ENCODE data around the gene TMEM80. TPM values are rescaled to one million over a fixed set of nuclear protein-coding genes. Genes with fewer than 3 reads are reported as not detected.

Gene TMEM80
- polyA plus RNA-seq, 1 donor: 36.1 TPM

DNA sequence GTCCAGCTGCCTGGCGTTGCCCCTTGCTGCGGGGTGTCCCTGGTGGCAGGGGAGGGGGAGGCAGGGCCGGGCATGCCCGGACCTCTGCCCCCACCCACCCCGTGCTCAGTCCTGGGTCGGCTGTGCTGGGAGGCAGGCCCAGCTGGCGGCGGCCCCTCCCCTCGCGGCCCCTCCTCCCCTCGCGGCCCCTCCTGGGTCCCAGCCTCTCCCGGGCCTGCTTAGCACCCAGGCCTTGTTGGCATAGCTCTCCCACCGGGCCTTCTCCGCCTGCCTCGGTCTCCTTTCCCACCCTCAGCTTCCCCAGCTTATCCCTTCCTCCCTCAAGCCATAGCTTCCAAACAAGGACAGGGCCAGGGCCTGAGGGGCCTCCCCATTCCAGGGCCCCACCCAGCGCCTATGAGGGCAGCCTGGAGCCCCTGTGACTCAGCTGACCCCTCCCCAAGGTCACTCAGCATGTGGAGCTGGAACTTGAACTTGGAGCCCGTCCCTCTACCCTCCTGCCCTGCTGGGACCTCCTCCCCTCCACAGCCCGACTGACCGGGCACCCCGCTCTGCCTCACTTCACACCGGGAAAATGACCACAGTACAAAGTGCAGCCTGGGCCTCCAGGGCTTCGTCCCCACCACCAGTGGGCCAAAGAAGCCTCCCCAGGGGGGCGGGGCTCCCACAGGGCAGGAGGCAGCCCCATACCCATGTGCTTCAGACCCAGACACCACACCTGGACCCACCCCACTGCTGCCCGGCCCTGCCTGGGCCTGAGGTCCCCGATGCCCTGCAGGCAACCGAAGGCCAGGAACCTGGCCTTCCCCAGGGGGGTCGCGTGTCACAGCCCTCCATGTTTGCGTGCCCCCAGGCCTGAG lies 11.6 kb downstream of the TMEM80 start:
- H3K4me3 ChIP-seq (ENCODE audit: low read length): peak overlapping the region; percentile 85
- peak overlapping the region; percentile 99 for H3K27ac ChIP-seq (ENCODE audit: low read length)
- peak; percentile 93 to 96 for DNase-seq
- H3K27me3 ChIP-seq (ENCODE audit: control insufficient read depth, insufficient read depth, low read length): peaks cover 9% of the 10 kb centered on the region
- peaks cover 19% of the 10 kb centered on the region for H3K36me3 ChIP-seq (ENCODE audit: control insufficient read depth, insufficient read depth, low read length)
- WGBS (ENCODE audit: insufficient coverage, low lambda C conversion rate): no CpG with 5 or more reads among the region's 30 CpGs
- peaks cover 75% of the 10 kb centered on the region for H3K4me1 ChIP-seq (ENCODE audit: control insufficient read depth, insufficient read depth, low read length)
- peaks cover 5% of the 10 kb centered on the region for H3K9me3 ChIP-seq (ENCODE audit: control insufficient read depth, low read depth, low read length)

DNA sequence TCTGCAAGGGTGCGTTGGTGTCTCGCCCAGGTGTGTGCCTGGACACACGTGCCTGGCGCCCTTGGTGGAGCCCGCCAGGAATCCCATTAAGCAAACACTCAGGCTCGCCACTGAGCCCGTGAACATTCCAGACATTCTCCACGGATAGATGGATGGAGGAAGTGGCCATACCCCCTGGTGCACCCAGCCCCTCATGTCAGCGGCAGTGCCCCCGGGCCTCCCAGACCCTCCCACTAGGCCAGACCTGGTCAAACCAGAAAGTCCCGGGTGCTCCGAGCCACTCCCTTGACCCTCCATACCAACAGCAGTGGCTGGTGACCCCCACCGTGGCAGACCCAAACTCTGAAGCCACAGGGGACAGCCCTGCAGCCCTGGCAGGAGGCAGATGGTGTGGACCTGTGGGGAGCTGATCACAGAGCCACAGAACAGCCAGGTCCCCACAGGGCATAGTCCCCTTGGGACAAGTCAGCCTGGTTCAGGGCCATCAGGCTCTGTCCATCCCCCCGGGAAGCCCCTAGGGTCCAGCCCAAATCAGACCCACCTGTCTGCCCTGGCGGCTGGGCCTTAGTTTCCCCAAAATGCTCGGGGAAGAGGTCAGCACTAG lies 12.3 kb downstream of the TMEM80 start:
- no peak for DNase-seq
- Histone ChIP-seq H3K4me1 (ENCODE audit: control insufficient read depth, insufficient read depth, low read length) (peaks cover 77% of the 10 kb centered on the region), H3K27ac (ENCODE audit: low read length) (peak overlapping the region; percentile 99), H3K27me3 (ENCODE audit: control insufficient read depth, insufficient read depth, low read length) (peaks cover 9% of the 10 kb centered on the region), H3K9me3 (ENCODE audit: control insufficient read depth, low read depth, low read length) (peaks cover 5% of the 10 kb centered on the region), H3K4me3 (ENCODE audit: low read length) (peak overlapping the region; percentile 85), H3K36me3 (ENCODE audit: control insufficient read depth, insufficient read depth, low read length) (peaks cover 16% of the 10 kb centered on the region)
- no CpG with 5 or more reads among the region's 16 CpGs for WGBS (ENCODE audit: insufficient coverage, low lambda C conversion rate)

DNA sequence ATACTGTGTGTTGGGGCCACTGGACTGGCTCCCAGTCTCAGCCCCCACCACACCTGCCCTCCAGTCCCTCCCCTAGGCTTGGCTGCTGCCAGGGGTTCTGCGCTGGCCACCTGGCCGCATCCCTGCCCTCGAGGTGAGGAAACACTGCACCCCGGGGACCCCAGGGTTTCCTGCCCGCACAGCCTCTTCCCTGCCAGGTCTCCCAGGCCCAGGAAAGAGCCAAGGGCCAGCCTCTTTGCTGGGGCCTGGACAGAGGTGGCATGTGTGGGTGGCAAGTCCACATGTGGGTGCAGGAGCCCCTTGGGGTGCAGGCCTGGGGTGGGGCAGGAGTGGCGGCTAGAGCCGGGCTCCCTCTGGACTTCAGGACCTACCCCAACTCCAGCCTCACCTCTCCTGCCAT lies 12.9 kb downstream of the TMEM80 start:
- peaks cover 77% of the 10 kb centered on the region for H3K4me1 ChIP-seq (ENCODE audit: control insufficient read depth, insufficient read depth, low read length)
- H3K27ac ChIP-seq (ENCODE audit: low read length): peak overlapping the region; percentile 99
- H3K4me3 ChIP-seq (ENCODE audit: low read length): peak overlapping the region; percentile 85
- DNase-seq: no peak
- H3K9me3 ChIP-seq (ENCODE audit: control insufficient read depth, low read depth, low read length): peaks cover 5% of the 10 kb centered on the region
- H3K27me3 ChIP-seq (ENCODE audit: control insufficient read depth, insufficient read depth, low read length): peaks cover 9% of the 10 kb centered on the region
- WGBS (ENCODE audit: insufficient coverage, low lambda C conversion rate): no CpG with 5 or more reads among the region's 7 CpGs
- H3K36me3 ChIP-seq (ENCODE audit: control insufficient read depth, insufficient read depth, low read length): peaks cover 13% of the 10 kb centered on the region

DNA sequence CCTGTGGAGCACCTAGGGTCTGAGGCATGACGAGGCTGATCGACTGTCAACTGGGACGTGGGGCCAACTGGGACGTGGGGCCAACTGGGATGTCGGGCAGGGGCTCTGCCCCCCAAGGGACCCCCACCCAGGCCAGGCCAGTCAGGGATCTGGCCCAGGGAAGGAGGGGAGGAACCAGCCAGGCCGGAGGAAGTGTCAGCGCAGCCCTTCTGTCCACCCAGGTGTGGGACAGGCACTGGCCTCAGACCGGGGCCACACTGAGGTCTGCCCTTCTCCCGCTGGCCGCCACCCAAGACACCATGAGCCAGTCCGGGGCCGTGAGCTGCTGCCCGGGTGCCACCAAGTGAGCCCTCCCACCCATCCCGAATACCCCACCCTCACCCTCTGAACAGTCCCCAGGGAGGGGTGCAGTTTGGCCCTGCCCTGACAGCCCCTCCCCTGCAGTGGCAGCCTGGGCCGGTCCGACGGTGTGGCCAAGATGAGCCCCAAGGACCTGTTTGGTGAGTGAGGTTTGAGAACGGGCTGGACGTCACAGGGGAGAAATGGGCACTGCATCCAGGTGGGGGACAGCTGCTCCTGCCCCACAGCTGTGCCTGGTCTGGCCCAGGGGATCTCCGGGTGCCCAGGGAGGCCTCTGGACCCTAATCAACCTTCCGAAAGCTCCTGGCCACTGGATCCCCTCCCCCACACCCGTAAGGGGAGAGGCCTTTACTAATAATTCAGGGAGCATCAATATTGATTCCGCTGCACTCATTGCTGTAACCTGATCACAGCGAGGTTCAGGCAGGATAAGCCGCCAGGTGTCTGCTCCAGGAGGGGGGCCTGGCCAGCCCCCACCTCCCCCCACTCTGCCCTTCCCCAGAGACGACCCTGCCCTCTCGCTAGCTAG lies 13.7 kb downstream of the TMEM80 start:
- peaks cover 5% of the 10 kb centered on the region for H3K9me3 ChIP-seq (ENCODE audit: control insufficient read depth, low read depth, low read length)
- peak overlapping the region; percentile 82 for H3K27ac ChIP-seq (ENCODE audit: low read length)
- WGBS (ENCODE audit: insufficient coverage, low lambda C conversion rate): no CpG with 5 or more reads among the region's 27 CpGs
- peaks cover 9% of the 10 kb centered on the region for H3K27me3 ChIP-seq (ENCODE audit: control insufficient read depth, insufficient read depth, low read length)
- H3K4me1 ChIP-seq (ENCODE audit: control insufficient read depth, insufficient read depth, low read length): peaks cover 72% of the 10 kb centered on the region
- no peak overlapping the region for H3K4me3 ChIP-seq (ENCODE audit: low read length)
- peaks cover 15% of the 10 kb centered on the region for H3K36me3 ChIP-seq (ENCODE audit: control insufficient read depth, insufficient read depth, low read length)
- DNase-seq: no peak

DNA sequence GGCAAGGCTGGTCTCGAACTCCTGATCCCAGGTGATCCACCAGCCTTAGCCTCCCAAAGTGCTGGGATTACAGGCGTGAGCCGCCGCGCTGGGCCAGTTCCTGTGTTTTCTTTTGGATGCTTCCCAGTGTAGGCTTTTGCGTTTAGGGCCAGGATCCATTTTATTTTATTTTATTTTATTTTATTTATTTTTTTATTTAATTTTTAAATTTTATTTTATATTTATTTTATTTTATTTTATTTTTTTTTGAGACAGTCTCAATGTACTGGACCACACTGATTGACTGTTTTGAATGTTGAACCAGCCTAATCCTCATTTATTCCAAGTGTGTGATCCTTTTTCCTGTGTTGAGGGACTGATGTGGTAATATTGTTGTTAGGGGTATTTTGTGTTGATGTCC lies 18.8 kb downstream of the TMEM80 start:
- H3K4me1 ChIP-seq (ENCODE audit: control insufficient read depth, insufficient read depth, low read length): peaks cover 43% of the 10 kb centered on the region
- H3K27me3 ChIP-seq (ENCODE audit: control insufficient read depth, insufficient read depth, low read length): peaks cover 3% of the 10 kb centered on the region
- no peak for DNase-seq
- peaks cover 23% of the 10 kb centered on the region for H3K36me3 ChIP-seq (ENCODE audit: control insufficient read depth, insufficient read depth, low read length)
- WGBS (ENCODE audit: insufficient coverage, low lambda C conversion rate): 100% methylated on average over 1 of the region's 6 CpGs
- H3K4me3 ChIP-seq (ENCODE audit: low read length): no peak overlapping the region
- H3K9me3 ChIP-seq (ENCODE audit: control insufficient read depth, low read depth, low read length): no peaks in the 10 kb centered on the region
- H3K27ac ChIP-seq (ENCODE audit: low read length): no peak overlapping the region

DNA sequence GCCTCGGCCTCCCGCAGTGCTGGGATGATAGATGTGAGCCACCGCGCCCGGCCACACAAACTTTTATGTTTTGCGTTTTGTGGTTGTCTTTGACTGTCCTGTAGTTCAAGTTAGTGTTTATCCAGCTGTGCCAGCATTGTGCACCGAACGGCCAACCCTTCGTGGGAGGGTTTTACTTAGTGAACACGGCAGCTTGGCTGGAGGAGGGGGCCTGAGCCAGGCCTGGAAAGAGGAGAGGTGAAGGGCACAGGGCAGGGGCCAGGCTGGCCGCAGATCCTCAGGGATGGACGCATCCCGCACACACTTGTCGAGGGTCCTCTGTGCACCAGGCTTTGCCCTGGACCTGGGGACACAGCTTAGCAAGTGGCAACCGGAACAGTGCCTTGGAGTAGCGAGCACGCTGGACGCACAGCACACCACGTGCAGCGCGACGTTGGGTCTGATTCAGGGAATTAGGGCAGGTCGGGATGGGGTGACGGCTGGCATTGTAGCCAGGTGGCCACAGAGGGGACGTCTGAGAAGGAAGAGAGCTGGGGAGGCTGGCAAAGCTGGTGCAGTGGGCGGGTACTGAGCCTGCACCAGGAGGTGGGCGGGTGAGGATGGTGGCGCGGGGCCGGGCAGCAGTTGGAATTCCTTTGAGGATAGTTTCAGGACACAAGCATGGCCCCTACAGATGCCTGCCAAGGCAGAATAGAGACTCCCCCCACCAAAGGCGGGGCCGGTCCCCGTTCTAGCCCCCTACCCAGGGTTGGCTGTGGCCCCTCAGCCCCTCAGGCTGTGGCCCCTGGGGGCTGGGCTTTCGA lies 23.8 kb downstream of the TMEM80 start:
- Histone ChIP-seq H3K36me3 (ENCODE audit: control insufficient read depth, insufficient read depth, low read length) (peaks cover 48% of the 10 kb centered on the region), H3K4me1 (ENCODE audit: control insufficient read depth, insufficient read depth, low read length) (peaks cover 33% of the 10 kb centered on the region)

DNA sequence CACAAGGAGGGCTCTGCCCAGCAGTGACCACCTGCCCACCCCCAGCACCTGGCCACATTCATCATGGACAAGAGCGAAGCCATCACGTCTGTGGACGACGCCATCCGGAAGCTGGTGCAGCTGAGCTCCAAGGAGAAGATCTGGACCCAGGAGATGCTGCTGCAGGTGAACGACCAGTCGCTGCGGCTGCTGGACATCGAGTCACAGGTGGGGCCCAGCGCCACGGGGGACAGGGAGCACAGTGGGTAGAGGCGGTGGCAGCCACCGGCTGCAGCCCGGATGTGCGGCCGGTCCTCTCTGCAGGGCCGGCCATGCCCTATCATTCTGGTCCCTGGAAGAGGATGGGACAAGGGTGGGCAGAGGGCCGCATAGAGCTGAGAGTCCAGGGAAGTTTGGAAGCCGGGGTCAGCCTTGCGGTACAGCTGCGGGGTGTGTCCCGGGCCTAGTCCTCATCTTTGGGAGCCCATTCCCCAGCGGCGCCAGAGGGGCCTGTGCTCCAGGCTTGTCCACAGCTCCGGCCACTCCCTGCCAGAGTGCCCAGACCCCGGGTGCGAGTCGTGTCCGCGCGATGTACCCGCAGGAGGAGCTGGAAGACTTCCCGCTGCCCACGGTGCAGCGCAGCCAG lies 24.5 kb downstream of the TMEM80 start:
- no peak overlapping the region for H3K27ac ChIP-seq (ENCODE audit: low read length)
- H3K4me3 ChIP-seq (ENCODE audit: low read length): no peak overlapping the region
- no peak for DNase-seq
- peaks cover 31% of the 10 kb centered on the region for H3K27me3 ChIP-seq (ENCODE audit: control insufficient read depth, insufficient read depth, low read length)
- peaks cover 54% of the 10 kb centered on the region for H3K36me3 ChIP-seq (ENCODE audit: control insufficient read depth, insufficient read depth, low read length)
- no CpG with 5 or more reads among the region's 35 CpGs for WGBS (ENCODE audit: insufficient coverage, low lambda C conversion rate)
- H3K4me1 ChIP-seq (ENCODE audit: control insufficient read depth, insufficient read depth, low read length): peaks cover 39% of the 10 kb centered on the region
- H3K9me3 ChIP-seq (ENCODE audit: control insufficient read depth, low read depth, low read length): peaks cover 5% of the 10 kb centered on the region

More for the DNA sequence above, 23.8 kb downstream of the TMEM80 start:
- H3K27me3 ChIP-seq (ENCODE audit: control insufficient read depth, insufficient read depth, low read length): peaks cover 28% of the 10 kb centered on the region
- no CpG with 5 or more reads among the region's 34 CpGs for WGBS (ENCODE audit: insufficient coverage, low lambda C conversion rate)
- H3K9me3 ChIP-seq (ENCODE audit: control insufficient read depth, low read depth, low read length): peaks cover 5% of the 10 kb centered on the region
- H3K4me3 ChIP-seq (ENCODE audit: low read length): no peak overlapping the region
- DNase-seq: no peak
- H3K27ac ChIP-seq (ENCODE audit: low read length): no peak overlapping the region

DNA sequence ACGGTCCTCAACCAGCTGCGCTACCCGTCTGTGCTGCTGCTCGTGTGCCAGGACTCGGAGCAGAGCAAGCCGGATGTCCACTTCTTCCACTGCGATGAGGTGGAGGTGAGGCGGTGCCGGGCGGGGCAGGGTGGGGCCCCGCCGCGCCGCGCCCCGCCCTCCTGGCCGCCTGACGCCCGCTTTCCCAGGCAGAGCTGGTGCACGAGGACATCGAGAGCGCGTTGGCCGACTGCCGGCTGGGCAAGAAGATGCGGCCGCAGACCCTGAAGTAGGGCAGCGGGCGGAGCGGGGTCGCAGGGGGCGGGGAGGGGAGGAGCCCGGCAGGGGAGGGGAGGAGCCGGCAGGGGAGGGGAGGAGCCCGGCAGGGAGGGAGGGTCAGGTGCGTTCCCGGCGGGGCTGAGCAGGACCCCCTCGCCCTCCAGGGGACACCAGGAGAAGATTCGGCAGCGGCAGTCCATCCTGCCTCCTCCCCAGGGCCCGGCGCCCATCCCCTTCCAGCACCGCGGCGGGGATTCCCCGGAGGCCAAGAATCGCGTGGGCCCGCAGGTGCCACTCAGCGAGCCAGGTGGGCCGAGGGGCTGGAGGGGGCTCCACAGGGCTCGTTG lies 25.1 kb downstream of the TMEM80 start:
- H3K36me3 ChIP-seq (ENCODE audit: control insufficient read depth, insufficient read depth, low read length): peaks cover 54% of the 10 kb centered on the region
- peak in 1 of 2 donors; percentile 56 for DNase-seq
- no peak overlapping the region for H3K27ac ChIP-seq (ENCODE audit: low read length)
- no CpG with 5 or more reads among the region's 53 CpGs for whole genome bisulfite sequencing (ENCODE audit: insufficient coverage, low lambda C conversion rate)
- peaks cover 5% of the 10 kb centered on the region for H3K9me3 ChIP-seq (ENCODE audit: control insufficient read depth, low read depth, low read length)
- peaks cover 35% of the 10 kb centered on the region for H3K27me3 ChIP-seq (ENCODE audit: control insufficient read depth, insufficient read depth, low read length)
- H3K4me3 ChIP-seq (ENCODE audit: low read length): no peak overlapping the region
- H3K4me1 ChIP-seq (ENCODE audit: control insufficient read depth, insufficient read depth, low read length): peaks cover 42% of the 10 kb centered on the region

DNA sequence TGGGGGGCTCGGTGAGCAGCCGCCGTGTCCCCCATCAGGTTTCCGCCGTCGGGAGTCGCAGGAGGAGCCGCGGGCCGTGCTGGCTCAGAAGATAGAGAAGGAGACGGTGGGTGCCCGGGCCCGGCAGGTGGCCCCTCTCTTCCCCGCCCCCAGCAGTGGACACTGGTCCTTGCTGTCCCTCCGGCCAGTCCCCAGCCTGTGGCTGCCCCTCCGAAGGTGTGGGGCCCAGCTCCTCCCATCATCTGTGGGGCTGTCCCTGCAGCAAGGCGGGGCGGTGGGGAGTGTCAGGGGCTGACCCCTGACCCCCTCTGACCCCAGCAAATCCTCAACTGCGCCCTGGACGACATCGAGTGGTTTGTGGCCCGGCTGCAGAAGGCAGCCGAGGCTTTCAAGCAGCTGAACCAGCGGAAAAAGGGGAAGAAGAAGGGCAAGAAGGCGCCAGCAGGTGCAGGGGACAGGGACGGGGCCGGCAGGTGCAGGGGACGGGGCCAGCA lies 25.7 kb downstream of the TMEM80 start:
- DNase-seq: no peak
- Histone ChIP-seq H3K4me3 (ENCODE audit: low read length) (no peak overlapping the region), H3K4me1 (ENCODE audit: control insufficient read depth, insufficient read depth, low read length) (peaks cover 47% of the 10 kb centered on the region), H3K27ac (ENCODE audit: low read length) (peak overlapping the region; percentile 19), H3K9me3 (ENCODE audit: control insufficient read depth, low read depth, low read length) (peaks cover 5% of the 10 kb centered on the region), H3K36me3 (ENCODE audit: control insufficient read depth, insufficient read depth, low read length) (peaks cover 54% of the 10 kb centered on the region), H3K27me3 (ENCODE audit: control insufficient read depth, insufficient read depth, low read length) (peaks cover 35% of the 10 kb centered on the region)
- no CpG with 5 or more reads among the region's 28 CpGs for WGBS (ENCODE audit: insufficient coverage, low lambda C conversion rate)

All from large intestine (tissue), 3 donors.